ENCODE measurements around the gene FOXI1. TPM values are rescaled to one million over a fixed set of nuclear protein-coding genes. Genes with fewer than 3 reads are reported as not detected.

FOXI1 gene
- total RNA-seq, 1 donor from 2014 or later = not detected

GRCh38 chr5:170067152-170067551 lies 38.5 kb upstream of the FOXI1 start:
- H3K36me3 ChIP-seq = no peaks in the 10 kb centered on the region
- no peak overlapping the region for H3K4me3 ChIP-seq
- no peaks in the 10 kb centered on the region for H3K9me3 ChIP-seq
- H3K4me1 ChIP-seq = no peaks in the 10 kb centered on the region
- TF ChIP-seq CTCF (IDR thresholded peaks at IDR 0.05) (no peak), POLR2A (IDR thresholded peaks at IDR 0.05) (no peak), POLR2AphosphoS5 (IDR thresholded peaks at IDR 0.05; ENCODE audit: insufficient read depth in 1 of 2, low read depth in 1 of 2) (no peak)
- intact Hi-C loops (cut with DNase I) = no loop called here
- no peak for DNase-seq (ENCODE audit: extremely low spot score in 2 of 2)
- no peaks in the 10 kb centered on the region for H3K27me3 ChIP-seq
- H3K27ac ChIP-seq = no peak overlapping the region

GRCh38 chr5:170067574-170068170 lies 38.0 kb upstream of the FOXI1 start:
- no peak for TF ChIP-seq CTCF (IDR thresholded peaks at IDR 0.05)
- no peak for TF ChIP-seq POLR2AphosphoS5 (IDR thresholded peaks at IDR 0.05; ENCODE audit: insufficient read depth in 1 of 2, low read depth in 1 of 2)
- no peak for TF ChIP-seq POLR2A (IDR thresholded peaks at IDR 0.05)
- Histone ChIP-seq H3K9me3 (no peaks in the 10 kb centered on the region), H3K4me1 (no peaks in the 10 kb centered on the region), H3K27ac (no peak overlapping the region), H3K4me3 (no peak overlapping the region), H3K36me3 (no peaks in the 10 kb centered on the region), H3K27me3 (no peaks in the 10 kb centered on the region)
- no peak for DNase-seq (ENCODE audit: extremely low spot score in 2 of 2)
- intact Hi-C loops (cut with DNase I) = no loop called here

GRCh38 chr5:170069512-170069911 lies 36.2 kb upstream of the FOXI1 start:
- Histone ChIP-seq H3K4me1 (no peaks in the 10 kb centered on the region), H3K36me3 (no peaks in the 10 kb centered on the region), H3K9me3 (no peaks in the 10 kb centered on the region), H3K27ac (no peak overlapping the region), H3K4me3 (no peak overlapping the region), H3K27me3 (no peaks in the 10 kb centered on the region)
- TF ChIP-seq POLR2AphosphoS5 (IDR thresholded peaks at IDR 0.05; ENCODE audit: insufficient read depth in 1 of 2, low read depth in 1 of 2) = no peak
- TF ChIP-seq POLR2A (IDR thresholded peaks at IDR 0.05) = no peak
- TF ChIP-seq CTCF (IDR thresholded peaks at IDR 0.05) = no peak
- intact Hi-C loops (cut with DNase I) = no loop called here
- DNase-seq (ENCODE audit: extremely low spot score in 2 of 2) = no peak

GRCh38 chr5:170070556-170071412 lies 34.9 kb upstream of the FOXI1 start:
- no peaks in the 10 kb centered on the region for H3K36me3 ChIP-seq
- no peak for TF ChIP-seq POLR2AphosphoS5 (IDR thresholded peaks at IDR 0.05; ENCODE audit: insufficient read depth in 1 of 2, low read depth in 1 of 2)
- TF ChIP-seq CTCF (IDR thresholded peaks at IDR 0.05) = no peak
- TF ChIP-seq POLR2A (IDR thresholded peaks at IDR 0.05) = no peak
- intact Hi-C loops (cut with DNase I) = no loop called here
- H3K27ac ChIP-seq = no peak overlapping the region
- no peaks in the 10 kb centered on the region for H3K9me3 ChIP-seq
- H3K4me3 ChIP-seq = no peak overlapping the region
- no peaks in the 10 kb centered on the region for H3K4me1 ChIP-seq
- DNase-seq (ENCODE audit: extremely low spot score in 2 of 2) = no peak
- no peaks in the 10 kb centered on the region for H3K27me3 ChIP-seq

GRCh38 chr5:170071748-170072147 lies 33.9 kb upstream of the FOXI1 start:
- DNase-seq (ENCODE audit: extremely low spot score in 2 of 2) = no peak
- no peaks in the 10 kb centered on the region for H3K36me3 ChIP-seq
- no peaks in the 10 kb centered on the region for H3K27me3 ChIP-seq
- H3K27ac ChIP-seq = no peak overlapping the region
- H3K9me3 ChIP-seq = no peaks in the 10 kb centered on the region
- H3K4me1 ChIP-seq = no peaks in the 10 kb centered on the region
- TF ChIP-seq POLR2AphosphoS5 (IDR thresholded peaks at IDR 0.05; ENCODE audit: insufficient read depth in 1 of 2, low read depth in 1 of 2) (no peak), POLR2A (IDR thresholded peaks at IDR 0.05) (no peak), CTCF (IDR thresholded peaks at IDR 0.05) (no peak)
- no peak overlapping the region for H3K4me3 ChIP-seq
- intact Hi-C loops (cut with DNase I) = no loop called here

All from vagina (tissue), 2 donors.